Prostate gland (tissue), 2 donors: ENCODE data around the gene THUMPD1.

Source experiments
- CTCF ChIP-seq, 4 experiments: fragments of 200-600 bp in 2 of 4; fragments of 450-650 bp in 2 of 4; sonication (generic) in 2 of 4; IDR thresholded peaks; 1 replicate in 3 of 4; 2 replicates in 1 of 4; pipeline ENCODE4 v1.5.1; 2016 to 2019; ENCODE audit warnings: antibody characterized with exemption in 4 of 4, mild to moderate bottlenecking in 2 of 4, moderate library complexity in 2 of 4
- POLR2A ChIP-seq: fragments of 450-650 bp; IDR thresholded peaks from one replicate; pipeline ENCODE4 v1.6.1; 2016; ENCODE audit warnings: antibody characterized with exemption, mild to moderate bottlenecking
- POLR2AphosphoS5 ChIP-seq: sonication (generic); formaldehyde crosslinking; IDR thresholded peaks from one replicate; pipeline ENCODE4 v1.6.1; 2017; ENCODE audit warnings: antibody characterized with exemption

- TF ChIP-seq CTCF (IDR thresholded peaks at IDR 0.05) (no peak), POLR2A (no peak), POLR2AphosphoS5 (peak; percentile 85)
Observed at GRCh38 chr16:20707461-20707860, 34.2 kb downstream of the THUMPD1 start.
